ENCODE data around the gene HLCS. TPM values are rescaled to one million over a fixed set of nuclear protein-coding genes. Genes with fewer than 3 reads are reported as not detected.
A peak's percentile ranks its signal among the peaks of the same experiment; 100 is the strongest.

The HLCS gene
- total and polyA plus RNA-seq, 2 of the 8 experiments (the other 6 are each of a cell fraction or from before 2014, with no cell fraction given), result 4.7 to 12.2 TPM

DNA sequence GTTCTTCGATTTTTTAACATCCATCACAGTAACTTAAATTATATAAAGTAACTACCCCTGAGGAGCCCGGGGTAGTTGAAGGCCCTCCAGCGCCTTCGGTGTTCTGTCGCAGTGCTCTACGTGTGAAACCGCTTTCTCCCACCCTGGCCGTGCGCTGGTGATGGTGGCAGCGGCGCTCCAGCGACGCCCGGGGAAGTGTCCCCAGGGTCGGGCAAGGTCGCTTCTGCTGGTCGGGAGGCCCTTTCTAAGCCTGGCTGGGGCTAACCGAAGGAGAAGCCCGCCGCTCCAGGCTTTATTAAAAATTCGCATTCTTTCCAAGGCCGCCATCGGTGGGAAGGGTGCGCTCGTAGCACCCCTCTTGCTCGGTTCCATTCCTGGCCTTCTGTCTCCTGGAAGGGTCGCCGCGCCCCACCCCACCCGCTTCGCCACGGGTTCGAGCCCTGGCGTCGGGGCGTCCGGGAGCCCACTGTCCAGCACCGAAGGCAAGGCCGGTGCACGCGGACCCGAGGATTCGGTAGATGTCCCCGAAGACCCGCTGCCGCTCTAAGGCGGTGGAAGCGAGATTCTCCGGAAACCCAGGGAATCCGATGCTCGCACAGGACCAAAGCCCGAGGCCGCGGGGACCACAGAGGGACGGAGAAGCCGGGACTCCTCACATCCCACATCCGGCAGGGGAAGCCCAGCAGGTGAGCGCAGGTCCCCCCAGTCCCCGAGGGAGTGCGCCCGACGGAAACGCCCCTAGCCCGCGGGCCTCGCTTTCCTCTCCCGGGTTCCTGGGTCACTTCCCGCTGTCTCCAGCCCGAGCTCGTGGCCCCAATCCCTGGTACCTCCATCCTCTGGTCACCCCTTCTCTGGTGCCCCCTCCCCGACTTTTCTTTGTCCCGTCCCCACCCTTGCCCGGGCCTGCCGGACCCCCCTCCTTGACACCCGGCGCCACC, 39.3 kb upstream of the HLCS start (continued):
- TF ChIP-seq HDAC2 (IDR thresholded peaks at IDR 0.05; ENCODE audit: borderline replicate concordance in 1 of 2, low read depth in 2 of 2, low read length in 2 of 2) (0 out of 4 replicates have a peak, but pooled peaks of 1 of the 2 experiments have one; percentile 50), JUND (IDR thresholded peaks at IDR 0.05; ENCODE audit: low read length) (no peak), CHD1 (IDR thresholded peaks at IDR 0.05; ENCODE audit: low read depth, low read length) (no peak), PHF8 (conservative IDR thresholded peaks at IDR 0.05; ENCODE audit: low read depth, low read length) (no peak), SIRT6 (IDR thresholded peaks at IDR 0.05; ENCODE audit: low read length) (no peak), ASH2L (IDR thresholded peaks at IDR 0.05; ENCODE audit: low read length) (peak; percentile 75), TAF7 (optimal IDR thresholded peaks at IDR 0.05; ENCODE audit: borderline replicate concordance, low read depth, low read length) (no peak), GABPA (IDR thresholded peaks at IDR 0.05; ENCODE audit: borderline replicate concordance, insufficient read depth, low read length) (peak; percentile 70; the same call in 1 of the 2 replicates), RNF2 (IDR thresholded peaks at IDR 0.05; ENCODE audit: borderline replicate concordance, low read depth, low read length, missing control alignments, poor library complexity, severe bottlenecking) (no peak), KDM5A (IDR thresholded peaks at IDR 0.05; ENCODE audit: low read length) (no peak), EGR1 (IDR thresholded peaks at IDR 0.05; ENCODE audit: borderline replicate concordance, low read depth, low read length) (no peak), CEBPB (IDR thresholded peaks at IDR 0.05; ENCODE audit: low read depth, low read length) (no peak), EZH2 (IDR thresholded peaks at IDR 0.05; ENCODE audit: low read depth, low read length, severe bottlenecking) (no peak), BCL11A (IDR thresholded peaks at IDR 0.05; ENCODE audit: low read depth in 2 of 2, low read length in 2 of 2) (no peak), SP4 (IDR thresholded peaks at IDR 0.05; ENCODE audit: low read length) (no peak)
- TF ChIP-seq, protein P1, sequence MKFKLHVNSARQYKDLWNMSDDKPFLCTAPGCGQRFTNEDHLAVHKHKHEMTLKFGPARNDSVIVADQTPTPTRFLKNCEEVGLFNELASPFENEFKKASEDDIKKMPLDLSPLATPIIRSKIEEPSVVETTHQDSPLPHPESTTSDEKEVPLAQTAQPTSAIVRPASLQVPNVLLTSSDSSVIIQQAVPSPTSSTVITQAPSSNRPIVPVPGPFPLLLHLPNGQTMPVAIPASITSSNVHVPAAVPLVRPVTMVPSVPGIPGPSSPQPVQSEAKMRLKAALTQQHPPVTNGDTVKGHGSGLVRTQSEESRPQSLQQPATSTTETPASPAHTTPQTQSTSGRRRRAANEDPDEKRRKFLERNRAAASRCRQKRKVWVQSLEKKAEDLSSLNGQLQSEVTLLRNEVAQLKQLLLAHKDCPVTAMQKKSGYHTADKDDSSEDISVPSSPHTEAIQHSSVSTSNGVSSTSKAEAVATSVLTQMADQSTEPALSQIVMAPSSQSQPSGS (IDR thresholded peaks at IDR 0.05; ENCODE audit: low read length), result no peak
- TF ChIP-seq, protein P2, sequence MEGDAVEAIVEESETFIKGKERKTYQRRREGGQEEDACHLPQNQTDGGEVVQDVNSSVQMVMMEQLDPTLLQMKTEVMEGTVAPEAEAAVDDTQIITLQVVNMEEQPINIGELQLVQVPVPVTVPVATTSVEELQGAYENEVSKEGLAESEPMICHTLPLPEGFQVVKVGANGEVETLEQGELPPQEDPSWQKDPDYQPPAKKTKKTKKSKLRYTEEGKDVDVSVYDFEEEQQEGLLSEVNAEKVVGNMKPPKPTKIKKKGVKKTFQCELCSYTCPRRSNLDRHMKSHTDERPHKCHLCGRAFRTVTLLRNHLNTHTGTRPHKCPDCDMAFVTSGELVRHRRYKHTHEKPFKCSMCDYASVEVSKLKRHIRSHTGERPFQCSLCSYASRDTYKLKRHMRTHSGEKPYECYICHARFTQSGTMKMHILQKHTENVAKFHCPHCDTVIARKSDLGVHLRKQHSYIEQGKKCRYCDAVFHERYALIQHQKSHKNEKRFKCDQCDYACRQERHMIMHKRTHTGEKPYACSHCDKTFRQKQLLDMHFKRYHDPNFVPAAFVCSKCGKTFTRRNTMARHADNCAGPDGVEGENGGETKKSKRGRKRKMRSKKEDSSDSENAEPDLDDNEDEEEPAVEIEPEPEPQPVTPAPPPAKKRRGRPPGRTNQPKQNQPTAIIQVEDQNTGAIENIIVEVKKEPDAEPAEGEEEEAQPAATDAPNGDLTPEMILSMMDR (IDR thresholded peaks at IDR 0.05; ENCODE audit: control extremely low read depth in 1 of 3, insufficient read depth in 1 of 3, low read depth in 1 of 3, low read length in 3 of 3), result no peak
- TF ChIP-seq, protein P3, sequence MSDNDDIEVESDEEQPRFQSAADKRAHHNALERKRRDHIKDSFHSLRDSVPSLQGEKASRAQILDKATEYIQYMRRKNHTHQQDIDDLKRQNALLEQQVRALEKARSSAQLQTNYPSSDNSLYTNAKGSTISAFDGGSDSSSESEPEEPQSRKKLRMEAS (IDR thresholded peaks at IDR 0.05), result peak; percentile 67; the same call in 1 of the 2 replicates

Data from H1 (cell line).